GM19324 (cell line): ENCODE measurements around the gene RMND1.
A peak's percentile ranks its signal among the peaks of the same experiment; 100 is the strongest.

Source experiments
- ATAC-seq: cut with Tn5 transposase; IDR thresholded peaks from one replicate; pipeline ENCODE4 v1.9.1; 2021; ENCODE audit warnings: mild to moderate bottlenecking, moderate library complexity; ENCODE audit not compliant: unreplicated experiment, low FRiP score

Gene RMND1

GRCh38 chr6:151428093-151428735 lies 23.7 kb downstream of the RMND1 start:
- ATAC-seq = no peak

- ATAC-seq = no peak
These were observed 26.4 kb downstream of the RMND1 start for GRCh38 chr6:151425561-151425960.

- ATAC-seq = no peak
These were observed 28.9 kb downstream of the RMND1 start for GRCh38 chr6:151422981-151423380.

- ATAC-seq = no peak
These were observed 34.4 kb downstream of the RMND1 start for GRCh38 chr6:151417477-151417876.

- ATAC-seq = no peak
These were observed 37.2 kb downstream of the RMND1 start for GRCh38 chr6:151414641-151415260.

- no peak for ATAC-seq
These were observed 38.4 kb downstream of the RMND1 start for GRCh38 chr6:151413372-151414145.

- no peak for ATAC-seq
These were observed 39.0 kb downstream of the RMND1 start for GRCh38 chr6:151412909-151413308.

- ATAC-seq = no peak
These were observed 42.2 kb downstream of the RMND1 start for GRCh38 chr6:151409679-151410078.

GRCh38 chr6:151409260-151409659 lies 42.7 kb downstream of the RMND1 start:
- peak; percentile 46 for ATAC-seq

- ATAC-seq = peak; percentile 11
These were observed 43.1 kb downstream of the RMND1 start for GRCh38 chr6:151408858-151409257.

- ATAC-seq = no peak
These were observed 48.0 kb downstream of the RMND1 start for GRCh38 chr6:151403919-151404308.

- ATAC-seq = no peak
These were observed 49.7 kb downstream of the RMND1 start for GRCh38 chr6:151402228-151402627.

GRCh38 chr6:151400473-151400872 lies 51.5 kb downstream of the RMND1 start:
- no peak for ATAC-seq

GRCh38 chr6:151399679-151400078 lies 52.2 kb downstream of the RMND1 start:
- ATAC-seq = no peak

- ATAC-seq = no peak
These were observed 58.5 kb downstream of the RMND1 start for GRCh38 chr6:151393410-151393809.

GRCh38 chr6:151392427-151392826 lies 59.5 kb downstream of the RMND1 start:
- no peak for ATAC-seq

- ATAC-seq = no peak
These were observed 60.2 kb downstream of the RMND1 start, which contains the start of gene ZBTB2 for GRCh38 chr6:151391471-151392413. Gene ZBTB2 (minus strand): TSS chr6:151391559. CDS start chr6:151373637, 17,922 bp downstream.

GRCh38 chr6:151390851-151391470 lies 61.0 kb downstream of the RMND1 start:
- peak; percentile 11 for ATAC-seq

- ATAC-seq = peak; percentile 85
These were observed 61.6 kb downstream of the RMND1 start for GRCh38 chr6:151390276-151390850.
